Gastroesophageal sphincter (tissue), 3 donors: Measurements from ENCODE around the gene RFXAP.

Source experiments
- CTCF ChIP-seq, 4 experiments: fragments of 200-600 bp in 2 of 4; fragments of 450-650 bp in 2 of 4; sonication (generic) in 1 of 4; IDR thresholded peaks; one replicate each; pipeline ENCODE4 v1.5.1; 2017 to 2019; ENCODE audit warnings: antibody characterized with exemption in 4 of 4, mild to moderate bottlenecking in 2 of 4, moderate library complexity in 2 of 4
- EP300 ChIP-seq: sonication (generic); formaldehyde crosslinking; IDR thresholded peaks from one replicate; pipeline ENCODE4 v1.6.1; 2017; ENCODE audit warnings: antibody characterized with exemption, mild to moderate bottlenecking
- POLR2A ChIP-seq, 2 donors: fragments of 450-650 bp; IDR thresholded peaks; one replicate each; pipeline ENCODE4 v1.6.1; 2017; ENCODE audit warnings: antibody characterized with exemption in 2 of 2, mild to moderate bottlenecking in 2 of 2, moderate library complexity in 1 of 2
- POLR2AphosphoS5 ChIP-seq: sonication (generic); formaldehyde crosslinking; IDR thresholded peaks from one replicate; pipeline ENCODE4 v1.6.1; 2017; ENCODE audit warnings: antibody characterized with exemption

GRCh38 chr13:36857253-36857652, 38.2 kb downstream of the RFXAP start:
- no peak for TF ChIP-seq POLR2A (IDR thresholded peaks at IDR 0.05)
- TF ChIP-seq CTCF (IDR thresholded peaks at IDR 0.05) = no peak
- TF ChIP-seq POLR2AphosphoS5 = no peak
- no peak for TF ChIP-seq EP300
